Measurements from ENCODE around the gene TSPAN3.

The TSPAN3 gene

DNA sequence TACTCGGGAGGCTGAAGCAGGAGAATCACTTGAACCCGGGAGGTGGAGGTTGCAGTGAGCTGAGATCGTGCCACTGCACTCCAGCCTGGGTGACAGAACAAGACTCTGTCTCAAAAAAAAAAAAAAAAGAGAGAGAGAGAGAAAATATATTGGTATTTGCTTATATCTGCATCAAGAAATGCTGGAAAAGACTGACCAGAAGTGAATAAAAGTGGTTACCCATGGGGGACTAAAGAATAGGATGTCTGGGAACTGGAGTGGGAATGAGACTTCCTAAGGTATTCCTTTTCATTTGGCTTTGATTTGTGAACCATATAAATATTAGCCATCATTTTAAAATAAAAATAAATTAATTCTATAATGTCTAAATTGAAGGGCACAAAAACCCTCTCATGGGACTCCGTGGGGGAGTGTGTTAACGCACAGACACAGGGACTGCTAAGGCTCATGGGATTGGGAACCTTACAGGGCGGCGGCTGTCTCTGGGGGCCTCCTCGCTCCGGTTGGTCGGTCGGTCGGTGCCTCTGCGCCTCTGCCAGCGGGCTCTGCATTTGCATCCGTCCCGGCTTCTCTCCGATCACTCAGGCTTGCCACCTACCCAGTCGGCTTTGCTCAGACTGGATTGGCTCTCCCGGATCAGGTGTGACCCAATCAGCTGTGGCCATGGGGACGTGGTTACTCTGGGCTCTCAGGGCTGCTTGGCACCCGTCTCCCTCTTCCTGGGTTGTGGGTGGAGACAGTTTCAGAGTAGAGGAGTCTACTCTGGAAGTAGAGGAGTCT lies 12.7 kb upstream of the TSPAN3 start:
- peak; percentile 42 for DNase-seq (ENCODE audit: low read depth)

DNA sequence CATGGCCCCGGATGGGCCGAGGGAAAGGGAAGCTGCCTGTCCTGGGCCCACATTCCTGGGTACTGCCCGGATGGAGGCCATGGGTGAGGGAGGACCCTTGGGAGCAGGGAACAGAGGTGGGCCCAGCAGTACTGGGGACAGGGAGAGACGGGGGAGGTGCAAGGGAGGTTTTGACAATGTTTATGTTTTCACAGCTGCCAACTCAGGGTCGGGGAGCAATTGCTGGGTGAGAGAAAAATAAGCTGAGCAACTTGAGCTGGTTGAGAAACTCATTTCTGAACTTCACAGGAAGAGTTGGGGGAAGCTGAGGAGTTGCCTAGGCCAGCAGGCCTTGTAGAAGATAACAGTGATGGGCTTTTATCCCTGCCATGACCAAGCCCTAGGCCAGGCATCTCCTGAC lies 11.1 kb upstream of the TSPAN3 start:
- no peak for DNase-seq (ENCODE audit: low read depth)

DNA sequence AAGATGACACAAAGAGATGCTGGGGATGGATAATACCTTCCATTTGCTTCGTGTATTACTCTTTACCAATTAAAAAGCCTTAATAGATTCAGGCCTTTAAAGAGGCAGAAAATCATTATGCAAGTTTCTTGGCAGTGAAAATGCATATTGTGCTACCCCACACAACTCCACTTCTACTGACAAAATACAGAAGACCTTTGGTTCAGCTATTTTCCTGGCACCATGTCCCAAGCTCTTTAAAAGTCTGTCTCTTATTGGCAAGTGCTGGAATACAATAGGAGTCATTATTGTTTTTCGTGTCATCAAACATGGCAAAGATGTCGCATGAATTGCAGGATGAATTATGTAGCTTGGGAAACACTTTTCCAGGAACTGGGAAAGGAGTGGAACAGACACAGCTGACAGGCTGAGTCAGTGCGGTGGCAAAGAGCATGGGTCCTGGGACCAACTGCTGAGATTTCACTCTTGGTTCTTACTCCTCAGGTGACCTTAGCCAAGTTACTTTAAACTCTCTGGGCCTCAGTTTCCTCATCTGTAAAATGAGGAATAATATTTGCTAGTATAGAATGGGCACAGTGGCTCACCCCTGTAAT lies 5.5 kb upstream of the TSPAN3 start:
- DNase-seq (ENCODE audit: low read depth): no peak

DNA sequence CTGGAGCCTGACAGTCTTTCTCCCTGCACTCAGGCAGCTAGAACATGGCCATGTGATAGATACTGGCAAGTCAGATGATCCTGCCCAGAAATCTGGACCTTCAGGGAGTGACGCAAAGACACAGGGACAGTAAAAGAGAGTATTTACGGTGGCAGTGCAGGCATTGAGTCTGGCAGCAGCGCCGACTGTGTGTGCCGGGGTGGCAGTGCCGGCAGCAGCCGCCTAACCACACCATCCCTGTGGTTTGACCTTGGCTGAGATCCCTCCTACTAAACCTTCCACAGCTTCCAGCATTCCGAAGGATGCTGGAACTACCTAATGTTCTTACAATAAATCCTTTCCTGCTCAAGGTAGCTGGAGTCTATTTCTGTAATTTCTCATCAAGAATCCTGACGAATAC lies 4.6 kb upstream of the TSPAN3 start:
- DNase-seq (ENCODE audit: low read depth): no peak

DNA sequence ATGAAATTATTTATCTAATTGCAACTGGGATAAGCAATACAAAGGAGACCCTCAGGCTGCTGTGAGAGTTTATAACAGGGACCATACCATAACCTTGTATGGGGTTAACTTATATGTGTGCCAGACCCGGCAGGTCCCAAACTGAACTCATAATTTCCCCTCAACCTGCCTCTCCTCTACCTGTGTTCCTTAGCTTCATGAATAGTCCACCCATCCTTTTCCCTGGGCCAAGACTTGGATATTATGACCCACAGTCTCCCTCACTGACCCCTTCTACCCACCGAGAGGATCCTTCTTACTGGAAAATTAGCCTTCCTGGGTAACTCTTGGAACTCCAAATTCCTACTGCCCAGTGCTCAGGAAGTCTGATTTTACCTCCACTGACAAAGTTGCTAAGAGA lies 3.4 kb upstream of the TSPAN3 start:
- no peak for DNase-seq (ENCODE audit: low read depth)

DNA sequence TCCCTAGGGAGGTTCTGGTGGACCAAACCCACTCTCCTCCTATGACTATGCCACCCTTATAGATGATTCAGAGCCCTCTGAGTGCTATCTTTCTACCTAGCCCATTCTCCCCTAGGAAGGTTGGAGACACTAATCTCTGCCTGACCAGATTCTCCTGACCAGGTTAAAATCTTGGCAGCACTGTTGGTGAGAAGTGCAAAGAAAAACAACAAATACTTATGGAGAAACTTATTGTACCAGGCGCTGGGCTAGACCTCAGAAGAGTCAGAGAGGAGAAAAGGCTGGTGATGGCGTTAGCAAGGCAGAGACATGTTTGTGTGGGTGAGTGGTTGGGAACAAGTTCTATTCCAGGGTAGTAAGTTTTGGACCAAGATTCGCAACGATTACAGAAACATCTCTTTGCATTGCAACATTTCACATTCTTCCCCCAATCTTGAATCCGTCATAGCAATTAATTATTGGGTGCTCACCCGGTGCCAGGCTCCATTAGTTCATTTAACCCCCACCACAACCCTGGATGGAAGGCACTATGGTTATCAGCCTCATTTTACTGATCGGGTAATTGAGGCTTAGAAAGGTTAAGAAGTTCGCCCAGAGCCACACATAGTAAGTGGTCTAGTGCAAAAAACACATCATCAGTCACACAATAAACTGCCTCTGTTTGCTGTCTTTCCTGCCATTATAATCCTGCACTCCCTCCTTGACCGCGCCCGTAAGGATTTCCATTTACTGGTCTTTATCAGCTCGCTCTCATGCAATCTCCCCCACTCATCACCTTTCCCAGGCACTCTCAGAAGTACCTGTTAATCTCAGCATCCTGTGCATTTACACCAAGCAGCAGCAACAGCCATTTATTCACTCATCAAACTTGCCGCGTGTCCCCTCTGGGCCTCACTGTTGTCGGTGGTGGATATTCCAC lies 655 bp upstream of the TSPAN3 start:
- no peak for DNase-seq (ENCODE audit: low read depth)

DNA sequence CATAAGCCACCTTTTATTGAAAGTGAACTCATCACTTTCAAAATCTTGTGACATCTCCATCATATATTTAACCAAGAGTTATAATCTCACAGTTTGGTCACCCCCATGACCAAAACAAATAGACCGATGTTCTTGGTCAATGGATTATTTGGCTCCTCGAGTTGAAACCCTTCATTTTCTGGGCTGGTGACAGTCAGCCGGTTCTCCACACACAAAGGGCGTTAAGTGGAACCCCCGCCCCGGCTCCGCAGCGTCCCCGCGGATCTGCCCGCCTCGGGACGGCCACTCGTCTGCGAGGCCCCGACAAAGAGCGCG lies 772 bp downstream of the TSPAN3 start:
- no peak for DNase-seq (ENCODE audit: low read depth)

DNA sequence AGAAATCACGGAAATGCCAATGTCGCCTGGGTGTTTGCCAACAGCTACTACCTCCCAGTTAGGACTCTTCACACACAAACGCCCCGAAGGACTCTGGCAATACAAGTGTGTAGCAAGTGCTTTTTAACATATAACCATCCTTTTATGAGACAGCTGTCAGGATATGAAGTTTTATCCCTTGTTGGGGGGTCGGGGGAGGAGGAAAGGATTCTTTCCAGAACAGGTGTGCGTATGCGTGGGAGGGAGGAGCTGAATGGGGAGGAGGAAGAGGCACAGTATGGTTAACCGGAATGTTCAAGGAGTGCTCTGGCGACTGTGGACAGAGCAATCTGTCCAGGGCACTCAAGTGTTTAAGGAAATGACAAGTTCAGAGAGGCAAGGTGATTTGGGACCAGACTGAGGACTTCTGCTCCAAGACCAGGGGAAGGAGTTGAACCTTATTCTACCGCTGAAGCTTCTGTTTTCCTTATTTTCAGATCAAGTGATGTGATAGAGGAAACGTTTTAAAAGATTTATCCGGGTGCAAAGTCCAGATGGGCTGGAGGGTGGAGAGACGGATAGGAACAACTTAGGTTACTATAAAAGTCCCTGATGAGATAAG lies 1.3 kb downstream of the TSPAN3 start:
- DNase-seq (ENCODE audit: low read depth): no peak

DNA sequence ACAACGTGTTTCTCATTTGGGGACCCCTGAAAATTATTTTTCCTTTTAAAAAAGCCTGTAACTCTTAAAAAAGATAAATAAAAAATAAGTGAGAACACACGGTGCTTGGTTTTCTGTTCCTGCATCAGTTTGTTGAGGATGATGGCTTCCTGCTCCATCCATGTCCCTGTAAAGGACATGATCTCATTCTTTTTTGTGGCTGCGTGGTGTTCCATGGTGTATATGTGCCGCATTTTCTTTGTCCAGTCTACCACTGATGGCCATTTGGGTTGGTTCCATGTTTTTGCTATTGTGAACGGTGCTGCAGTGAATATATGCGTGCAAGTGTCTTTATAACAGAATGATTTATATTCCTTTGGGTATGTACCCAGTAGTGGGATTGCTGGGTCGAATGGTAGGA lies 2.3 kb downstream of the TSPAN3 start:
- no peak for DNase-seq (ENCODE audit: low read depth)

DNA sequence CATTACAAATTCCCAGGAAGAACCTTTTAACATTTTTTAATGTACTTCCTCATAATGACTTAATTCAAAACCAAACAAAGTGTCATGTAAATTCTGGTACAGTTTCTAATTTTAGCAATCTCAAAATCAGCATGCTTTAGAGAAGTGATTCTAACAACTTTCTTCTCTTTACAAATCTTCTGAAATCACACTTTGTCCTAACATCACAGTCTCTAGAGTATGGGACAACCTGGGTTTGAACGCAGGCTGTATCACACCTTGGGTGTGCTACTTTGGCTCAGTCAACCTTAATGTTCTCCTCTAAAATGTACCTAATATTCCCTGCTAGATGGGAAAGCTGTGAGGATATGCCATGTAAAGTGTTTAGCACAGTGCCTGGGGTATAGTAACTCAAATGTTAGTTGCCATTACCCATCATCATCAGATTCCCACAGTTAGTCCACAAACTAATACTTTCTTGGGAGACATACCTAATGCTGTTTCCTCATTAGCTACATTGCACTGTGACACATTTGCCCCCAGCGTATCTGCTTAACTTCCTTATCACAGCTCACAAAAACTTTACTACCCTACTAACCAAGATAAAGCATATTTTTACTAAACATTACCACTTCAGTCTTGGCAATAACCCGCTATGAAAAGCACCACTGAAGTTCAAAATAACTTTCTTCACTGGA lies 3.1 kb downstream of the TSPAN3 start:
- no peak for DNase-seq (ENCODE audit: low read depth)

DNA sequence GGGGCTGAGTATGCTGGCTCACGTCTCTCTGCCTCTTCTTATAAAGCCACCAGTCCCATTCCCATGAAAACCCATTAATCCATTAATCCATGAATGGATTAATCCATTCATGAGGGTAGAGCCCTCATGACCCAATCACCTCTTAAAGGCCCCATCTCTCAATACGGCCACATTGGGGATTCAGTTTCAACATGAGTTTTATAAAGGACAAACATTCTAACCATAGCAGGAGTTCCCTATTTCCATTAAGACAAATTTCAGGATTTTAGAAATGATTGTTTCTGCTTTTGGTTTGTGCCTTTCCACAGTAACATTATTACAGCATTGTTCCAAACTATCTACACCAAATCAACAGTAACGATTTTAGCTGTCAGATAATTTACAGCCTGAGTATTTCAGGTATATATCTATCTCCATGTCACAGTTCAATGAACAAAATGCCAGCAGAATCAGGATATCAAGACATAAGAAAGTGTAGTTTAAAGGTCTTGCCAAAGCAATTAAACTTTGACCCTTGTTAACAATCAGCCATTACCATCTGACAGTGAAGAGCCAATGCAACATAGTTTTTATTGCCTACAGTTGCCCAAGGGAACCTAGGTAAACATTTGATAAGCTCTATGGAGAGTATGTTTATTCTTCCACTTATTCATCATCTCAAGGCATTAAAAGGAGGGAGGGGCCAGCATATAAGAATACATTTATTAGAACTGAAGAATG lies 3.8 kb downstream of the TSPAN3 start:
- no peak for DNase-seq (ENCODE audit: low read depth)

DNA sequence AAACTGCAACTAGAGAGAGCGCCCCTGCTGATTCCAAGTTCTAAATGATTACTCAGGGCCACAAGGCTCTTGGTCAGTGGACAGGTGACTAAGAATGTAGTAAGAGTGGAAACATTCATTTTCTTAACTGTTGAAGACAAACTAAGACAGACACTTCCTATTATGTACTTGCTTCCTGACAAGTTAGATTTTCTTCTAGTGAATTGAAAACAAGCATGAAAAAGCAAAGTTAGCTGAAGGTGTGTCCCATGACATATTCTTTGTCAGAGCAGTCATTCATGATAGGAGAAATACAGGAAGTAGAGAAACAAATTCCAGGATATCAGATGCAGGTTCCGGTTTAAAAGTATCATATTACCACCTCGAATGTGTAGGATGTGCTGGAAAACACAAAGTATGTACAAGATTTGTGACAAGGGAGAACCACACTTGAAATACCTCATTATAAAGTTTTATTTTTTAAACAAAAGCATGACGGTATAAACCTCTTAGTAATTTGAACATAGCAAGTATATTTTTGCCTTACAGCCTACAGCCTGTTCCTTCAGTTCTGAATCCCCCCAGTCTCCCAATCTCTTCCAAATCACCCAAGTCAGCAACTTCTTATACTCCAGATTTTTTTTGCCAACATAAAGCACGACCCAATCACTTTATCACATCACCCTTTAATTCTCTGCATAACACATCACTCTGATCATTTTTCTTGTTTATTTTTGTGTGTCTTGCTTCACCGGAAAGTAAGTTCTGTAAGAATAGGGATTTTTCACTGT lies 6.2 kb downstream of the TSPAN3 start:
- DNase-seq (ENCODE audit: low read depth): no peak

DNA sequence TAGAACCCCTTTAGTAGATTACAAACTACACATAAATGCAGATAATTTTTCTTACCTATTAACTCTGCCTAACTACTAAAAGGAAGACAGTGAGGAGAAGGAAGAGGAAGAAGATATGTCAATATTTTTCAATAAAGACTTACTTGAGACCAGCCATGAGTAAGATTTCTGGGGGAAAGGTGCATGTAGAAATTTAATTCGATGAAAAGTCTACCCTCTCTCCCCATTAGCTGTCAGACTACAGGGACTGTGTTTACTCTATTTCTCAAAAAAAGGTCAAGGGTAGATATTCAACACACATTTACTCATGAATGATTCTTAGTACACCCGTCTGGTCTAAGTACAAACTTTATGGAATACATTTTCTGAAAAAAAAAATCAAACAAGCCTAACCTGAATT lies 6.8 kb downstream of the TSPAN3 start:
- DNase-seq (ENCODE audit: low read depth): no peak

DNA sequence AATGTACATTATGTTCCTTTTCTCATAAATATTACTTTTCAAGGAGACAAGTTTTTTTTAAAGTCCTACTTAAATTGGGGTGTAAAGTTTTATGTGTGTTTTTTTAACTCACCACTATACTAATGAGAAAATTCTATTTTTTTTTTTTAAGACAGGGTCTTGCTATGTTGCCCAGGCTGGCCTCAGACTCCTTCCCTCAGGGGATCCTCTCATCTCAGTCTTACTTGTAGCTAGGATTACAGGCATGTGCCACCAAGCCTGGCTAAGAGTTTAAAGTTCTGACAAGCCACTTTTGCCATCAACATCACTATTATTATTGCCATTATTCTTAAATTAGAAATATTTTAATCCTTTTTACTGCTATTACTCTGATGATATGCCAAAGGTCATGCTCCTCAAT lies 7.7 kb downstream of the TSPAN3 start:
- no peak for DNase-seq (ENCODE audit: low read depth)

DNA sequence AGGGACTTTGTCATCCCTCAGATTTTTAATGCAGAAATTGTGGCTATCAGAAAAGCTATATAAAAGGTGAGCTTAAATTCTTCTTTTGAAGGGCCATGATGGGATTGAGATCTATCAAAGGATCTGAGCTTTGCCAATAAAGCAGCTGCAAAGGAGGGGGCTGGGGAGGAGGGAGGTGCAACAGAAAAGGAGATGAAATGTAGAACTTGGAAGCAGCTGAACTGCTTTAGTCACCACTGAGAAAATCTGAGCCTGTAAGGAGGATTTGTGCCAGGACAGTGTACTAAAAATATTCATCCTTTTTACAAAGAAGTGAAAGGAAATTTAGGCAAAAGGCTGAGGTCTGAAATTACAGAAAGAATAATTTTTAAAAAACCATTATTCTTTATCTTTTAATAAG lies 10.4 kb downstream of the TSPAN3 start:
- DNase-seq (ENCODE audit: low read depth): no peak

DNA sequence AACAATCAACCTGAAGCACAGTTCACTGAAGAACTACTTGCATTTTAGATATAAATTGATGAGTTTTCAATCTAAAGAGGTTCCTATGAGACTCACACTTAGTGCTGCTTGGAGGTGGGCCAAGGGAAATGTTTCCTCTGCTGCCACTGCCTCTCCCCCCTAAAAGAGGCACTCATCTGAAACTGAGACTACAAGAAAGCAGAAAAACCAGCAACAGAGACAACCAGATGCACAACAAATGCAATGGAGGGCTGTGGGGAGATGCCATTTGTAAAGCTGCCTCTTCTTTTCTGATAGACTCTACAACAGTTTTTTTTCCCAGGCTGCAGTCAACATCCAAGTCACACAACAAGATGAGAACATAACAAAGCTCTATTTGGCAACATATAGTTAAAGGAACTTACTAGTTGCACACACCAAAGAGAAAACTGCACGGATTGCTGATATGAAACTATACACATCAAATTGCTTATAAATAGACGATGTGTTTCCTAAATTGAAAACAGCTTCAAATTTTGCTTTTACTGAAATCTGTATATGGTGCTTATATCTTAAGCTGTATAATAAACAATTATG lies 11.0 kb downstream of the TSPAN3 start:
- no peak for DNase-seq (ENCODE audit: low read depth)

DNA sequence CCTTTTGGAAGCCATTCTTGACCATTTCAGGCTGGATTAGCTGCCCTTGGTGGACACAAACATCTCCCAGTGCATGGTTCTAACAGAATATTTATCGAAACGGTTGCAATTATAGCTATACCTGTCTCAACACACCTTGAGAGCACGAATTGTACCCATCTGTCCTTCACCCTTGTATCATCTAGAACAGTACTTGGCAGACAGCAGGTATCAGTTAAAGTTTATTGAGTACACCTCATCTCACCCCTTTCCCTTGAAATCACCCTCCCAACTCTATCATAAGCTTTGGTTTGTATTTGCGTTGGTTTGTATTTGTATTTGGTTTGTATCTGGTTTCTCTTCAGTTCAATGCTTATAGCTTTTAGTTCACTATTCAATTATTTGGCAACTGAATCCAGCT lies 12.4 kb downstream of the TSPAN3 start:
- DNase-seq (ENCODE audit: low read depth): no peak

DNA sequence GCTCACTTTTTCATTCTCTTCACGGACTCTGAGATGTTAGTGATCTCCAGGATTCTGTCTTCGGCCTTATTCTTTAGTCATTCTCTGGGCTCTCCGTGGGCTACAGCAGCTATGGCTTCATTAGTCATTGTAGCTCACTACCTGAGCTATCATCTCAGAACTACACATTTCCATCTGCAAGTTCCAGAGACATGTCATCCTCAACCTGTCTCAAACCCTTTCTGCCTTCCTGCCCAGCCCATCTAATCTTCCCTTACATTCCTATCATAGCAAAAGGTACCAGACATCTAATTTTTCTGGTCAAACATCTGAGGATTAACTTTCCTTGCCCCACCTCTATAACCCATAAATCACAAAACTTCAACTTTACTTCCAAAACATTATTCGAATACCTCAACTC lies 13.2 kb downstream of the TSPAN3 start:
- DNase-seq (ENCODE audit: low read depth): no peak

DNA sequence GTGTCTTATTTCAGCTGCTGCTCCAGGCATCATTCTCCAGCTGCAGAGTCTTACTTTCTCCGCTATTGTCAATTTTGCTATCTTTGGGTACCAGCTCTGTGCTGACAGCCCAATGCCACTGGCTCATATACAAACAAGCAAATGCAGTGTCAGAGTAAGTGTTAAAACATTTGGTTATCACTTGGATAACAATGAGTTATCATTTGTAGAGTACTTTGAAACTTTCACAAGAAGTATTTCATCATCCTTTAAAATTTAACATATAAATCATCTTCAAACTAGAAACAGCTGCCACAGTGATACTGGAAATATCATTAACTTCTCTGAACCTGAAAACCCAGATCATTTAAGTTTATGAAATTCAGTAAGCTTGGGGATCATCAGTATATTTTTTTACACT lies 13.8 kb downstream of the TSPAN3 start:
- no peak for DNase-seq (ENCODE audit: low read depth)

DNA sequence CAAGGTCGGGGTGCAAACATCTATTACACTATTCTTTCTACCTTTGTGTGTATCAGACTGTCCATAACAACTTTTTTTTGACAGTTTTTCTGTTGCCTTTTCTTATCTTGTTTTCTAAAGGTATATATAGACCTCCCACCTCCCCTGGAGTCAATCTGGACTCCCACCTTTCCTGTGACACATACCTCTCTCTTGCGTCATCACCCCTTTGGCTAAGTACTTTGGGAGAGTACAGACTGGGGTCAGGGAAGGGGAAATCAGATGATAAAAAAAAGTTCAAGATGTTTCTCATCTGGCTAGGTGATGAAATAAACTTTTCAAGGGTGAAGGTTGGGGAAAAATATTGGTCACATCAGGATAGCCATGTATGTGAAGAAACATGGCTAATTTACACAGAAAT lies 17.2 kb downstream of the TSPAN3 start:
- no peak for DNase-seq (ENCODE audit: low read depth)
